Measurements from ENCODE around the gene PDRG1.

The PDRG1 gene

GRCh38 chr20:31951530-31952453 is at the start of gene PDRG1:
PDRG1 (minus strand) TSS chr20:31952046; CDS start chr20:31951961, 85 bp downstream.
- peak; percentile 96 for DNase-seq

- DNase-seq, result no peak
Measured at GRCh38 chr20:31998246-31998645, 46.4 kb upstream of the PDRG1 start.

- no peak for DNase-seq
Measured at GRCh38 chr20:31996996-31997395, 45.1 kb upstream of the PDRG1 start.

- no peak for DNase-seq
Measured at GRCh38 chr20:31992086-31992485, 40.2 kb upstream of the PDRG1 start.

GRCh38 chr20:31991339-31991705 is 39.5 kb upstream of the PDRG1 start:
- no peak for DNase-seq

GRCh38 chr20:31990641-31991338 is 38.9 kb upstream of the PDRG1 start:
- no peak for DNase-seq

- DNase-seq, result no peak
Measured at GRCh38 chr20:31989030-31989645, 37.3 kb upstream of the PDRG1 start.

GRCh38 chr20:31988430-31989015 is 36.7 kb upstream of the PDRG1 start:
- DNase-seq, result no peak

- DNase-seq, result no peak
Measured at GRCh38 chr20:31987744-31988143, 35.9 kb upstream of the PDRG1 start.

GRCh38 chr20:31984981-31985471 is 33.2 kb upstream of the PDRG1 start:
- DNase-seq, result no peak

GRCh38 chr20:31981784-31982183 is 29.9 kb upstream of the PDRG1 start:
- DNase-seq, result no peak

- DNase-seq, result no peak
Measured at GRCh38 chr20:31979713-31980426, 28.0 kb upstream of the PDRG1 start.

GRCh38 chr20:31977080-31977479 is 25.2 kb upstream of the PDRG1 start:
- no peak for DNase-seq

GRCh38 chr20:31975874-31976273 is 24.0 kb upstream of the PDRG1 start:
- no peak for DNase-seq

GRCh38 chr20:31974951-31975487 is 23.2 kb upstream of the PDRG1 start:
- DNase-seq, result no peak

- DNase-seq, result no peak
Measured at GRCh38 chr20:31974296-31974695, 22.4 kb upstream of the PDRG1 start.

- DNase-seq, result no peak
Measured at GRCh38 chr20:31972471-31973021, 20.7 kb upstream of the PDRG1 start.

- no peak for DNase-seq
Measured at GRCh38 chr20:31969991-31970390, 18.1 kb upstream of the PDRG1 start.

- peak; percentile 73 for DNase-seq
Measured at GRCh38 chr20:31968291-31969126, 16.7 kb upstream of the PDRG1 start.

- DNase-seq, result peak; percentile 29
Measured at GRCh38 chr20:31967830-31968249, 16.0 kb upstream of the PDRG1 start, which contains the start of gene XKR7. XKR7 (plus strand) TSS chr20:31968151; CDS start chr20:31968176, 25 bp downstream.
